ENCODE measurements around the gene RALY. TPM values are rescaled to one million over a fixed set of nuclear protein-coding genes. Genes with fewer than 3 reads are reported as not detected.

Gene RALY
- total RNA-seq, 1 donor from 2014 or later = 236 TPM

DNA sequence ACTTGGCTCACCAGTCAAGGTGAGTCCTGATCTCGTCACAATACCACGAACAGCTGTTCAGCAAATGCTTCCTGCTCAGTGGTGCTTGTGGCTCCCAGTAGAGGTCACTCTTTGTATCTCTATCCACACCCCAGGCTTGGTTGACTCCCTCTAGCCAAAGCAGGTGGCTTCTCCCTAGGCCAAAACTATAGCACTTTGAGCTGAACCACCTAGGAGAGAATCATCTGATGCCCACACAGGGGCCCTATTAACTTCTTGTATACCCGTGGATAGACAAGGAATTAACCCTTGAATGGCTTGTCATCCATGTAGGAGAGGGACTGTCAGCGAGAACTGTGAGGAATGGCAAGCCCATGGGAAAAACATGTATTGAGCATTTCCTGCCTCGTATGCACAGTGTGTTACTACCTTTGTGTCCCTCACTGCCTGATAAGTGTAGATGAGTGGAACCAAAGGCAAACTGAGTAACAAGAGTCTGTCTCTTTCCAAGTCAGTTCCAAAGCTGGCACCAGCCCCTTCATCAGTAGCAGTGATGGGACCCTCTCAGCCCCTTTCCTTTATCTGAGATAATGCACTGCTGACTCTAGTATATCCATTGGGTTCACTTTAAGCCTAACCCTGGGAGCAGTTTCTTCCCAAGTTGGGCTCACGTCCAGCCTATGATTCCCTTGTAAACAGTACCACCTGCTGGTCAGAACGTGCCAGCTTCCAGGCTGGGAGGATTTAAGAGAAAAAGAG lies 75.8 kb downstream of the RALY start:
- Mint-ChIP-seq H3K27ac (peak overlapping the region; percentile 50), H3K36me3 (ENCODE audit: insufficient read depth) (peaks cover 2% of the 10 kb centered on the region)
- DNase-seq (ENCODE audit: low spot score, unreplicated experiment) = peak; percentile 66

DNA sequence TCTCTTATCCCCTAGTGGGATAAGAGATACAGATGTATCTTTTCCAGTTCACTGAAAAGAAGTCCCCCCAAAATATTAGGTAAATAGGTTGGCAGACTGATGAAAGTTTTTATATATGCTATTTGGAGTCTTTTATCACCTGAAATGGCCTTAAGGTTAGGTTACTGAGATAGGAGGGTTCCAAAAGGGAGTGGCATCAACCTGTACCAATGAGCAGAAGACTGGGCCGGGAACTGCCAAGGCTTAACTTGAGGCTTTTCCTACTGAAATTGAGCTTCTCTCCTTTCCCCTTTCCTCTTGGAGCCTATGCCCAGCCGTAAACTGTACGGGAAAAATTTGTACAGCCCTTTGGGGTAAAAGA lies 76.3 kb downstream of the RALY start:
- H3K4me1 Mint-ChIP-seq (ENCODE audit: low read depth) = peaks cover 6% of the 10 kb centered on the region
- no peaks in the 10 kb centered on the region for H3K27me3 Mint-ChIP-seq
- peaks cover 2% of the 10 kb centered on the region for H3K36me3 Mint-ChIP-seq (ENCODE audit: insufficient read depth)
- no peak for DNase-seq (ENCODE audit: low spot score, unreplicated experiment)
- no peaks in the 10 kb centered on the region for H3K9me3 Mint-ChIP-seq (ENCODE audit: low read depth)
- H3K4me3 Mint-ChIP-seq (ENCODE audit: low read depth) = no peak overlapping the region
- TF ChIP-seq, protein P1, sequence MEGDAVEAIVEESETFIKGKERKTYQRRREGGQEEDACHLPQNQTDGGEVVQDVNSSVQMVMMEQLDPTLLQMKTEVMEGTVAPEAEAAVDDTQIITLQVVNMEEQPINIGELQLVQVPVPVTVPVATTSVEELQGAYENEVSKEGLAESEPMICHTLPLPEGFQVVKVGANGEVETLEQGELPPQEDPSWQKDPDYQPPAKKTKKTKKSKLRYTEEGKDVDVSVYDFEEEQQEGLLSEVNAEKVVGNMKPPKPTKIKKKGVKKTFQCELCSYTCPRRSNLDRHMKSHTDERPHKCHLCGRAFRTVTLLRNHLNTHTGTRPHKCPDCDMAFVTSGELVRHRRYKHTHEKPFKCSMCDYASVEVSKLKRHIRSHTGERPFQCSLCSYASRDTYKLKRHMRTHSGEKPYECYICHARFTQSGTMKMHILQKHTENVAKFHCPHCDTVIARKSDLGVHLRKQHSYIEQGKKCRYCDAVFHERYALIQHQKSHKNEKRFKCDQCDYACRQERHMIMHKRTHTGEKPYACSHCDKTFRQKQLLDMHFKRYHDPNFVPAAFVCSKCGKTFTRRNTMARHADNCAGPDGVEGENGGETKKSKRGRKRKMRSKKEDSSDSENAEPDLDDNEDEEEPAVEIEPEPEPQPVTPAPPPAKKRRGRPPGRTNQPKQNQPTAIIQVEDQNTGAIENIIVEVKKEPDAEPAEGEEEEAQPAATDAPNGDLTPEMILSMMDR (IDR thresholded peaks at IDR 0.05; ENCODE audit: unreplicated experiment) = no peak
- peak overlapping the region; percentile 50 for H3K27ac Mint-ChIP-seq

More for the DNA sequence above, 75.8 kb downstream of the RALY start:
- Mint-ChIP-seq H3K4me1 (ENCODE audit: low read depth) (peaks cover 6% of the 10 kb centered on the region), H3K4me3 (ENCODE audit: low read depth) (no peak overlapping the region), H3K27me3 (no peaks in the 10 kb centered on the region), H3K9me3 (ENCODE audit: low read depth) (no peaks in the 10 kb centered on the region)
- TF ChIP-seq, protein P1 (IDR thresholded peaks at IDR 0.05; ENCODE audit: unreplicated experiment) = peak; percentile 97

DNA sequence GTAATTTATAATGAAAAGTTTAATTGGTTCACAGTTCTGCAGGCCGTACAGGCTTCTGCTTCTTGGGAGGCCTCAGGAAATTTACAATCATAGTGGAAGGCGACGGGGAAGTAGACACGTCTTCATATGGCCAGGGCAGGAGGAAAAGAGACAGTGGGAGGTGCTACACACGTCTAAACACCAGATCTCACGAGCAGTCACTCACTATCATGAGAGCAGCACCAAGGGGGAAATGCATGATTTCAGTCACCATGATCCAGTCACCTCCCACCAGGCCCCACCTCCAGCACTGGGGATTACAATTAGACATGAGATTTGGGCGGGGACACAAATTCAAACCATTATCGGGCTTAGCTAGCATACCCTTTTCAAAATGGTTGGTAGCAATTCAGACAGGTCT lies 77.1 kb downstream of the RALY start:
- no peak for DNase-seq (ENCODE audit: low spot score, unreplicated experiment)
- no peaks in the 10 kb centered on the region for H3K27me3 Mint-ChIP-seq
- no peak overlapping the region for H3K4me3 Mint-ChIP-seq (ENCODE audit: low read depth)
- H3K9me3 Mint-ChIP-seq (ENCODE audit: low read depth) = no peaks in the 10 kb centered on the region
- peaks cover 6% of the 10 kb centered on the region for H3K4me1 Mint-ChIP-seq (ENCODE audit: low read depth)
- TF ChIP-seq, protein P1 (IDR thresholded peaks at IDR 0.05; ENCODE audit: unreplicated experiment) = no peak
- no peak overlapping the region for H3K27ac Mint-ChIP-seq
- H3K36me3 Mint-ChIP-seq (ENCODE audit: insufficient read depth) = no peaks in the 10 kb centered on the region

DNA sequence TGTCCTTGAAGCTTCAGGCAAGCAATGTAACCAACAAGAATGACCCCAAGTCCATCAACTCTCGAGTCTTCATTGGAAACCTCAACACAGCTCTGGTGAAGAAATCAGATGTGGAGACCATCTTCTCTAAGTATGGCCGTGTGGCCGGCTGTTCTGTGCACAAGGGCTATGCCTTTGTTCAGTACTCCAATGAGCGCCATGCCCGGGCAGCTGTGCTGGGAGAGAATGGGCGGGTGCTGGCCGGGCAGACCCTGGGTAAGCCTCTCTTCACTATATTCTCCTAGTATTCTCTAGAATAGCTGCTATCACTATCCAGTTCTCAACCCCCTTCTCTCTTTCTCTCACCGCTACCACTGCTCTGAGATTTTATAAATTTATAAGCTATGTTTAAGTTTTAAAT lies 78.4 kb downstream of the RALY start:
- H3K27me3 Mint-ChIP-seq = no peaks in the 10 kb centered on the region
- H3K27ac Mint-ChIP-seq = no peak overlapping the region
- H3K4me3 Mint-ChIP-seq (ENCODE audit: low read depth) = no peak overlapping the region
- TF ChIP-seq, protein P1 (IDR thresholded peaks at IDR 0.05; ENCODE audit: unreplicated experiment) = no peak
- peaks cover 6% of the 10 kb centered on the region for H3K4me1 Mint-ChIP-seq (ENCODE audit: low read depth)
- no peaks in the 10 kb centered on the region for H3K9me3 Mint-ChIP-seq (ENCODE audit: low read depth)
- peaks cover 2% of the 10 kb centered on the region for H3K36me3 Mint-ChIP-seq (ENCODE audit: insufficient read depth)
- DNase-seq (ENCODE audit: low spot score, unreplicated experiment) = no peak

DNA sequence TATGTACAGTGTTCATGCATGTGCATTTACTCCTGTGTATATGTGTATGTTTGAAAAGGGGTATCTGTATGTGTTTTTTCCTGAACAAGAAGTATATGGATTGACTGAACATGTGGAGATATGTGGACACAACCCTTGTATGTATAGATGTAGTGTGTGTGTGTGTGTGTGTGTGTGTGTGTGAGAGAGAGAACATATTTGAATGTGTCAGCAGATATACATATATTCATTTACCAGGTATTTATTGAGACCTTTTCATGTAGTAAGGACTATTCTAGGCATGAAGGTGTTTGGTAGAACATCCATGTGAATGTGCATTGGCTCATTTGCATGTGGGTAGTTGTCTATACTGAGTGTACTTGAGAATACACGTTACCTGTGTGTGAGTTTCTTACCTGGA lies 79.1 kb downstream of the RALY start:
- H3K27me3 Mint-ChIP-seq = no peaks in the 10 kb centered on the region
- H3K36me3 Mint-ChIP-seq (ENCODE audit: insufficient read depth) = peaks cover 2% of the 10 kb centered on the region
- H3K4me1 Mint-ChIP-seq (ENCODE audit: low read depth) = peaks cover 5% of the 10 kb centered on the region
- H3K27ac Mint-ChIP-seq = no peak overlapping the region
- H3K4me3 Mint-ChIP-seq (ENCODE audit: low read depth) = no peak overlapping the region
- no peaks in the 10 kb centered on the region for H3K9me3 Mint-ChIP-seq (ENCODE audit: low read depth)
- DNase-seq (ENCODE audit: low spot score, unreplicated experiment) = no peak
- TF ChIP-seq, protein P1 (IDR thresholded peaks at IDR 0.05; ENCODE audit: unreplicated experiment) = no peak

All from progenitor cell of endocrine pancreas (in vitro differentiated cells).